ENCODE measurements around the gene HTATIP2. TPM values are rescaled to one million over a fixed set of nuclear protein-coding genes. Genes with fewer than 3 reads are reported as not detected.
A peak's percentile ranks its signal among the peaks of the same experiment; 100 is the strongest.

HTATIP2 gene
- total RNA-seq (2014; rRNA removed; shearing (Covaris generic)), result 62.5 and 66.4 TPM in 2 replicates
- 71.8 and 72.9 TPM in 2 replicates for polyA plus RNA-seq (2015; cell fraction: cytosol; rRNA removed)
- polyA plus RNA-seq (2015; cell fraction: nucleus; rRNA removed), result 54.0 and 62.2 TPM in 2 replicates

- peak; percentile 23 for DNase-seq (ENCODE audit: low read depth, low spot score)
- in situ Hi-C loops (cut with HindIII; ENCODE audit: low pct_unique_long_range_greater_than_20kb, low sequenced_read_pairs), result no loop called here
Measured at GRCh38 chr11:20363500-20364340, at the start of gene HTATIP2. Gene HTATIP2 (plus strand): TSS chr11:20363714. CDS start chr11:20364238, 524 bp downstream.

GRCh38 chr11:20315800-20316199 is 47.7 kb upstream of the HTATIP2 start:
- in situ Hi-C loops (cut with HindIII; ENCODE audit: low pct_unique_long_range_greater_than_20kb, low sequenced_read_pairs), result no loop called here

GRCh38 chr11:20321177-20321576 is 42.3 kb upstream of the HTATIP2 start:
- DNase-seq (ENCODE audit: low read depth, low spot score), result no peak
- in situ Hi-C loops (cut with HindIII; ENCODE audit: low pct_unique_long_range_greater_than_20kb, low sequenced_read_pairs), result no loop called here

More at GRCh38 chr11:20315800-20316199, 47.7 kb upstream of the HTATIP2 start:
- DNase-seq (ENCODE audit: low read depth, low spot score), result no peak

- in situ Hi-C loops (cut with HindIII; ENCODE audit: low pct_unique_long_range_greater_than_20kb, low sequenced_read_pairs), result no loop called here
Measured at GRCh38 chr11:20327377-20327935, 36.1 kb upstream of the HTATIP2 start.

GRCh38 chr11:20336056-20336455 is 27.5 kb upstream of the HTATIP2 start:
- DNase-seq (ENCODE audit: low read depth, low spot score), result no peak
- in situ Hi-C loops (cut with HindIII; ENCODE audit: low pct_unique_long_range_greater_than_20kb, low sequenced_read_pairs), result no loop called here

More at GRCh38 chr11:20327377-20327935, 36.1 kb upstream of the HTATIP2 start:
- no peak for DNase-seq (ENCODE audit: low read depth, low spot score)

GRCh38 chr11:20337526-20338154 is 25.9 kb upstream of the HTATIP2 start:
- in situ Hi-C loops (cut with HindIII; ENCODE audit: low pct_unique_long_range_greater_than_20kb, low sequenced_read_pairs), result no loop called here
- DNase-seq (ENCODE audit: low read depth, low spot score), result peak; percentile 71

GRCh38 chr11:20342347-20343141 is 21.0 kb upstream of the HTATIP2 start:
- in situ Hi-C loops (cut with HindIII; ENCODE audit: low pct_unique_long_range_greater_than_20kb, low sequenced_read_pairs), result no loop called here
- no peak for DNase-seq (ENCODE audit: low read depth, low spot score)

- in situ Hi-C loops (cut with HindIII; ENCODE audit: low pct_unique_long_range_greater_than_20kb, low sequenced_read_pairs), result no loop called here
- DNase-seq (ENCODE audit: low read depth, low spot score), result peak; percentile 32
Measured at GRCh38 chr11:20351136-20351535, 12.4 kb upstream of the HTATIP2 start.

- DNase-seq (ENCODE audit: low read depth, low spot score), result no peak
- in situ Hi-C loops (cut with HindIII; ENCODE audit: low pct_unique_long_range_greater_than_20kb, low sequenced_read_pairs), result no loop called here
Measured at GRCh38 chr11:20351751-20352262, 11.7 kb upstream of the HTATIP2 start.

GRCh38 chr11:20353829-20354434 is 9.6 kb upstream of the HTATIP2 start:
- in situ Hi-C loops (cut with HindIII; ENCODE audit: low pct_unique_long_range_greater_than_20kb, low sequenced_read_pairs), result no loop called here
- peak; percentile 68 for DNase-seq (ENCODE audit: low read depth, low spot score)

- in situ Hi-C loops (cut with HindIII; ENCODE audit: low pct_unique_long_range_greater_than_20kb, low sequenced_read_pairs), result no loop called here
- DNase-seq (ENCODE audit: low read depth, low spot score), result peak; percentile 76
Measured at GRCh38 chr11:20355221-20356219, 8.0 kb upstream of the HTATIP2 start.

- DNase-seq (ENCODE audit: low read depth, low spot score), result no peak
- in situ Hi-C loops (cut with HindIII; ENCODE audit: low pct_unique_long_range_greater_than_20kb, low sequenced_read_pairs), result no loop called here
Measured at GRCh38 chr11:20357150-20357549, 6.4 kb upstream of the HTATIP2 start.

GRCh38 chr11:20360650-20361049 is 2.9 kb upstream of the HTATIP2 start:
- DNase-seq (ENCODE audit: low read depth, low spot score), result no peak
- in situ Hi-C loops (cut with HindIII; ENCODE audit: low pct_unique_long_range_greater_than_20kb, low sequenced_read_pairs), result no loop called here

- no peak for DNase-seq (ENCODE audit: low read depth, low spot score)
Measured at GRCh38 chr11:20362481-20362880, 1.0 kb upstream of the HTATIP2 start.

GRCh38 chr11:20363149-20363499 is 390 bp upstream of the HTATIP2 start:
- in situ Hi-C loops (cut with HindIII; ENCODE audit: low pct_unique_long_range_greater_than_20kb, low sequenced_read_pairs), result no loop called here

More at GRCh38 chr11:20362481-20362880, 1.0 kb upstream of the HTATIP2 start:
- in situ Hi-C loops (cut with HindIII; ENCODE audit: low pct_unique_long_range_greater_than_20kb, low sequenced_read_pairs), result no loop called here

GRCh38 chr11:20364341-20364792 is 853 bp downstream of the HTATIP2 start:
- no peak for DNase-seq (ENCODE audit: low read depth, low spot score)
- in situ Hi-C loops (cut with HindIII; ENCODE audit: low pct_unique_long_range_greater_than_20kb, low sequenced_read_pairs), result no loop called here

More at GRCh38 chr11:20363149-20363499, 390 bp upstream of the HTATIP2 start:
- no peak for DNase-seq (ENCODE audit: low read depth, low spot score)
